HG03139 (cell line): ENCODE data around the gene ATRN.

Experiments used
- ATAC-seq: cut with Tn5 transposase; IDR thresholded peaks from one replicate; pipeline ENCODE4 v1.9.1; 2021; ENCODE audit not compliant: unreplicated experiment

The ATRN gene

DNA sequence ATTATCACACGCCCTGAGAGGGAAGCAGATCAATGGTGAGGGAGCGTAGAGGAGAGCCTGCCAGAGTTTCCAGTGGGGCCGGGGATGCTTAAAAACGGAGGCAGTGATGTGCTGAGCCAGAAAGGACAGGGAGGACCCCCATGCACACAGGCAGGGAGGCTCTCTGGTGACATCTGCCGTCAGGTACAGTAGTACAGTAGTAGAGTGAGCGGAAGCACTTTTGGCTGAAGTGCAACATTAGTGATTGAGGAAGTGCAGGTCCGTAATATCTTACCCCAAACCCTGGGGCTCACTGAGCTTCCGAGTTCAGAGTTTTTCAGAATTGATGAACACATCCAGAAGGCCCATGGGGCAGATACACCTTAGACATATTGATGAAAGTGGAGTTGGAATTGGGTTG, 150.3 kb downstream of the ATRN start:
- no peak for ATAC-seq

DNA sequence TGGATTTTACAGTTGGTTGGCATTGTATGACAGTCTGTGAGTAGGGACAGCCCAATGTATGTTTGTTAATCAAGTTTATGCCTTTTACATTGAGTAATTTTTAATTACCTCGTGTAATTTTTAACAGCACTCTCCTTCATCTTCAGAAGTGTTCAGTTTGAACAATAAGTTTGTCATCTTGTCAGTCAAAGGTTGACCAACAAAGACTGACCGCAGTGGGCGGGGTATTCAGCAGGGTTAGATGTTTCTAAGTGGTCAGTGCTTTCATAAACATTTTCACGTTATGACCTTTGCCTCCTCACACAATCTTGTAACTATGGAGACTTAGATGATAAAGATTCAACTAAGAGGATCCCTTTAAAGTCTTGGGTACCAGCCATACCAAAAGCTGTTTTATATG, 151.6 kb downstream of the ATRN start:
- ATAC-seq = no peak

DNA sequence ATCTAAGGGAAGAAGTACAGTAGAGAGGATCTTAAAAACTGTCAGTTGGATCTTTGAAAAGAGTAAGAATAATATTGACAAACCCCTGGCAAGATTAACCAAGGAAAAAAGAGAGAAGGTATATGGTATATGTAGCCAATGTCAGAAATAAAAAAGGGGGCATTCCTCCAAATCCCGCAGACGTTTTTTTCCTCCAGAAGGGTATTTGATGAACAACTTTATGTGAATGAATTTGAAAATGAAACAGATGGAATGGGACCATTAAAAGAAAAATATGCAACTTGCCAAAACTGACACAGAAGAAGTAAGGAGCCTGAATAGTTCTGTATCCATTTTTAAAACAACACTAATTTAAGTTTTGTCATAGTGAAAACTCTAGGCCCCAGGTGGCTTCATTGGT, 156.7 kb downstream of the ATRN start:
- no peak for ATAC-seq

DNA sequence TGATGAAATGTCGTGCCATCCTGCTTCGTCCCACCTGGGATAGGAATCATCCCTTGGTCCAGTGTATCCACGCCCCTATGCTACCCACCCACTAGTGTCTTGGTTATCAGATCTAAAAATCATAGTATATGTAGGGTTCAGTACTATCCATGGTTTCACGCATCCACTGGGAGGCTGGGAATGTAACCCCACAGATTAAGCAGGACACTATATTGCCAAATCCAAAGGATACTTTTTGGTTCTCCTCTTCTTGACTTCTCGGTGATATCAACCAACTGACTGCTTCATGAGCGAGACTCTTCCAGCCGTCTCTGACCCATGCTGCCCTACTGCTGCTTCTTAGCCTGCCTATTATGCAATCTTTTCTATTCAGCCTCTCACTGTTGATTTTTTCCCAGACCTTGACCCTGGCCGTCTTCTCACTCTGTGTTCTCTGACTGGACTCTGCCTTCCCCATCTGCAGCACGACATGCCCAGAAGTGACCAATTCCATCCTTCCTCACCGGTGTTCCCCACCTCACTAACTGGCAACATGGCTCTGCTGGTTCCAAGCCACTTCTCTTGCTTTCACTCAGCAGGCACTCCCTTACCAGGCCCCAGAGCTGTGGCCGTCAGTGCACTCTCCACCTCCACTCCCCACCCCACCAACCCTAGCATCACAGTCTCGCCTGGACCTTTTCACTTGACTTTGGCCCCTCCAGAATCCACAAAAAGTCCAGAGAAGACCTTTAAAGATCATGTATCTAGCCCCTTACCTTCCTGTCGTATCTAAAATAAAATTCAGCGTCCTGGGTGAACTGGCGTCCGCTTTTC, 157.9 kb downstream of the ATRN start:
- ATAC-seq = no peak

DNA sequence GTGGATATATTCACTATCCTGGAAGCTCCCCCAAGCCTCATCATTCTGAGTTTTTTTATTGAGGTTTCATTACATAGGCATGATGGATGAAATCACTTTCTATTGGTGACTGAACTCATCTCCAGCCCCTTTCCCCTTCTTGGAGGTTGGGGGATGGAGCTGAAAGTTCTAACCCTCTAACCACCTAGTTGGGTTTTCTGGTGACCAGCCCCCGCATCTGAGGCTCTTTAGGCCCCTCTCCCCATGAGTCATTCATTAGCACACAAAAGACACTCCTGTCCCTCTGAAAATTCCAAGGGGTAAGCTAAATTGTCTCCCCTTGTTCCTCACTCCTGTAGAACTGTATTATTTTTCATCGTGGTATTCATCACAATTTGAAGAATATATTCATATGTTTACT, 159.1 kb downstream of the ATRN start:
- no peak for ATAC-seq

DNA sequence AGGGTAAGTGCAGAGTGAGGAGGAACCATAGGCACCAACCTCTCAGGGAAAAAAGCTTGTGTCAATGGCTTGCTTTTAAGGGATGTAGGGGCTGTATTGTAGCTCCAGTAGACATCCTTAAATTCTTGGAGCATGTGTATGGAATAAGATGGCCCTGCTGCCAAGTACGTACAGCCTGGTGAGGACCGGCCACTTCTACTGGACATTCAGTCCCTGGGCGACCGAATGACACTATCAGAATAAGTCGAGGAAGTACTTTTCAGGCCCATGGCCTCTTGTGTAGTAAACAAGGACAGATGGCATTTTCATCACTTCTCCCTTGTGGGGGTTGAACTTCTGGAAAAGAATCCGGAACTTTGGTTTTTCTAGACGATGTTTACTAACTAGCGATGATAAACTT, 159.6 kb downstream of the ATRN start:
- ATAC-seq = no peak

DNA sequence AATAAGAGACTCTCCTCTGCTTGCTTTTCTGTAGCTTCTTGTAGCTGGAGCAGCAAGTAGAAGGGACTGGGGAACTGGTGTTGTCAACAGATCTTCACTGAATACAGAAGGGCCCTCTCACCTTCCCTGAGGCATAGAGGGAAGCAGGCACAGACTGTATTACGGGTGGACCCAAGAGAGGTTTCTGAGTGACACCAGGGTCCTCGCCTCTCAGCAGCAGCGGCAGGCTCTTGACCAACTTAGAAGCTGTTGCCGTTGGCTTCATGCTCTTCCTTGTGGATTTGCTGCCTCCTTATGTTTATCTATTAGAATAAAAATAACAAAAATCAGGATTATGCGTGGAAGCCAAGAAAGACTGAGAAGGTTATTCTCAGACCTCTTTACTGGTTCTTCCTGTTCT, 160.7 kb downstream of the ATRN start:
- ATAC-seq = no peak

DNA sequence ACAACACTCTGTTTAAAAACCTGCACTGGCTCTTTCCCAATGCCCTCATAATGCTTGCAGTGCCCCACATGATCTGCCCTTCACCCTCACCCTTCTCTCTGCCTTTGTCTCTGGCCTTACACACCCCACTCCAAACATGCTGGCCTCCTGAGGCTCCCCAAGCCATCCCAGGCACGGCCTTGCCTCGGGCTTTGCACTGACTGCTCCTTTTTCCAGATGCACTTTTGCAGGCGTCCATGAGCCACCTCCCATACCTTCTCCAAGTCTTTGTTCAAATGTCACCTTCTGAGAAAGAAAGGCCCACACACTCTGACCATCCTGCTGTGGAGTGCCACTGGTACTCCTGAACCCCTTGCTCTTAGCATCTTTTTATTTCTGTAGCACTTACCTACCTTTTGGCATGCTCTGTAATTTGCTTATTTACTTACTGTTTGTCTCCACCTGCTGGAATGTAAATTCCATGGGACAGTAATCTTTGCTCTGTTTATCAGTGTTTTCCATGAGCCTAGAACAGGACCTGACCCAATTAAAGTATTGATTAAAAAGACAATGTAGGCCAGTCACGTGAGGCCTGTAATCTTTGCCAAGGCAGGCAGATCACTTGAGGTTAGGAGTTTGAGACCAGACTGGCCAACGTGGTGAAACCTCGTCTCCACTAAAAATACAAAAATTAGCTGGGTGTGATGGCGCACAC, 161.6 kb downstream of the ATRN start:
- ATAC-seq = no peak

DNA sequence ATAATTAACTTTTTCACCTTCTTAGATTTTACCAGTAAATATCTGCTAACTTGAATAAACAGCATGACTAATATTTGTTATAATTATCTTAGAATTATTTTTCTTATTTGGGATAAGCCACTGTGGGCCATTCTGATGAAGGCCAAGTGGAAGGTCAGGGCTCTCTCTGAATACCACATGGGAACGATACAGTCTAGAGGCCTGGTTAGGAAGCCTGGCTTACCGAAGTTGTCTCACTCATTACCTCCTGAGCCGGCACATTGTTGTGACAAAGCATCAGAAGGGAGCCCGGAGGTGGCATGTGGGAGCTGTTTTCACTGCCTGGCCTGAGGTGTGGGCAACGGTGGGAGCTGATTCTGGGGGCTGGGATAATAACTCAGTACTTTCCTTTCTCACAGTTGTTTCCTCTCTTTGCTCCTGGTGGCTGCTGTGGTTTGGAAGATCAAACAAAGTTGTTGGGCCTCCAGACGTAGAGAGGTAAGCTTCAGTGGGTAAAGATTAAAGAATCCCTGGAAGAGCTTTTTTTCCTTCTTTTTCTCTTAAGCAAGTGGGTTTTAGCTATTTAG, 163.2 kb downstream of the ATRN start:
- no peak for ATAC-seq

DNA sequence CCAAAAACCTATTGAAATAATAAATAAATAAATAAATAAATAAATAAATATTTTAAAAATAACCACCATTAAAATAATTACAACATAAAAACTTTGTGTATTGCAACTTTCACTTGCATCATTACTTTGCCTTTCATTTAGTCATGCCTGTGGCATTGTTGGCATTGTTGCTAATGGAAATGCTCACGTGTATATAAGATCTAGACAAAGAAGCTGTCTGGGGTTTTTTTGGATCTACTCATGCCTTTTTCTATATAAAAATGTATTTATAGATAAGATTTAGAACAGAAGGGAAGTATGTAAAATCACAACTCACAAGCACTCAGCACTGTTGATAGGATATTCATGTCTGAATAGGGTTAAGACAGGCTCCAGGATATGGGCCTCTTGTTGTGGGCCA, 164.5 kb downstream of the ATRN start:
- ATAC-seq = no peak

DNA sequence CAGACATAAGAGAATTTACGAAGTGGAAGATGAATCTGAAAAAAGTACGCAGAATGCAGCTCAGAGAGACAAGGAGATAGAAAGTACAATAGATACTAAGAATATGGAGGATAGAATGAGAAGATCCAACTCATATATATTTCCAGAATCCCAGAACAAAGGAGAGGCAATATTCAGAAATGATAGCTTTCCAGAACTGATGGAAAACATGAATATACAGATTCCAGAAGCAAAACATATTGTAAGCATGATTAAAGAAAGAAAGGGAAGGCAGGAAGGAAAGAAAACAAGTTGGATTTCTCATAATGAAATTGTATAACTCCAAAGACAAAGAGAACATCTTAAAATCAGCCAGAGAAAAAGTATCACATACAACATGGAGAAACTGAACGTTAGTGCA, 169.4 kb downstream of the ATRN start:
- ATAC-seq = no peak

DNA sequence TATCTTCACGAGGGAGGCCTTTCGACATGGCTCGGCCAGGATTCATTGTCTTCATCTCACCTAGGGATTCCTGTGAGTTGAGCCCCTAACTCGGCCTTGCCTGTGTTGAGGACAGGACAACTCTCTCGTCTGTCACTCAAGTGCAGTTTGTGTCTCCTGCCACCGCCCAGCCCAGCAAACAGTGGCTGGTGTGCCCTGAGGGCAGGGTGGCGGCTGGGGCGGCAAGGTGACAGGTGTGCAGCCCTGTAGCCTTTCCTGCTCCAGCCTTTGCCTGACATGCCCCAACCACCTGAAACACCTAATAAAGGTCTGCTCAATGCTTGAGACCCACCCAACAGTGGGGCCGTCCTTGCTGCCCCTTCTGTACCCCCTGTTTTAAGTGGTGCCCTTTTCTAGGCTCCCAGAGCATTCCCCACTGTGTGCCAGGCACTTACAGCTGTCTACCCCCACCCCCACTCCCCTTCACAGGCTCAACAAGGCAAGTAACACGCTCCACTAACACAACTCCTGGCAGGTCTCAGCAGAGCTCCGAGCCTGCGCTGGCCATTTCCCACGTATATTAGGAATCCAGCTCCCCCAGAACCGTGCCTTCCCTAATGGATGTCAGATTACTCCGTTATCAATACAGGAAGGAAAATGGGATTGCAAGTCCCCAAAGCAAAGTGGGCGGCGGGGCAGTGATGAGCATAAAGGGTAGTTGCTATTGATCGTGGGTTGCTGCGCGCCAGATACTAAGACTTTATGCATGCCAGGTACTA, 174.7 kb downstream of the ATRN start:
- no peak for ATAC-seq

DNA sequence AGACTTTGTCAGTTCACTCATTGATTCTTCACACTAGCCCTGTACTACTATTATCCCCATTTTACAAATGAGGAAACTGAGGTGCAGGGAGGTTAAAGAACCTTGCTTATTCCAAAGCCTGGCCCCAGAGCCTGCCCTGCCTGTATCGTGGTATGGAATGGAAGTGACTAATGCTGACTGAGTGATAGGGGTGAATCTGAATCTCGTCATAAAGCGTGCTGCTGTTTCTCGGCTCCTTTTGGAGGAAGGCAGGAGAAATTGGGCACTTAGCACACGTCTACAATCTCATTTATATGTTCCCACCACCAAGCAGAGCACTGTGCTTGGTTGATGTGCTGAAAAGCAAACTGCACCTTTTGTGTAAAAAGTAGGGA, 175.2 kb downstream of the ATRN start:
- ATAC-seq = no peak

DNA sequence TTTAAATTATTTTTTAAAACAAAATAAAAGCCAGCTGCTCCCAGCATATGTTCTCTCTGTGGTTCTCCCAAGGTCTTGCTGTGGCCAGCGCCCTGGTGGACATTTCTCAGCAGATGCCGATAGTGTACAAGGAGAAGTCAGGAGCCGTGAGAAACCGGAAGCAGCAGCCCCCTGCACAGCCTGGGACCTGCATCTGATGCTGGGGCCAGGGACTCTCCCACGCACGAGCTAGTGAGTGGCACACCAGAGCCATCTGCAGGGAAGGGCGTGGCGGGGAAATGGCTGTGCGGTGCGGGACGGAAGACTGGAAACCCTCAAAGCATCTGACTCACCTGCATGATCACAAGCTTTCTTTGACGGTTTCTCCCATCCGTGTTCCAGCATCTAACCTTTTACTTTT, 175.8 kb downstream of the ATRN start:
- ATAC-seq = no peak

DNA sequence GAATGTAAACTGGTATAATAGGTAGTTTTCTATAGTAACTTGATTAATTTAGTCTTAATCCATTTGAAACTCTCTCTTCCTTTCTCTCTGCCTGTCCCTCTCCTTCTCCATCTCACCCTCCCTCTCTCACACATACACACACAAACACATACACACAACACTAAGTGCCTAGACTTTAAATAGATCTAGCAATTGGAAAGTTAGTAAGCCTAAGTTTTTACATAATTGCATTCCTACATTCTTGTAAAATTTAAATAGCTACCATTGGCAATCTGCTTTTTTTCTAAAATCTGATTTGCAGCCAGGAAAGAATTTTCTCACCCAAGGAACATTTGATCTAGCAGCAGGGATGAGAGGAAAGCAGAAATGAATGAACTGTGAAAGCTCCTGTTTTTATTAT, 176.7 kb downstream of the ATRN start:
- ATAC-seq = no peak

DNA sequence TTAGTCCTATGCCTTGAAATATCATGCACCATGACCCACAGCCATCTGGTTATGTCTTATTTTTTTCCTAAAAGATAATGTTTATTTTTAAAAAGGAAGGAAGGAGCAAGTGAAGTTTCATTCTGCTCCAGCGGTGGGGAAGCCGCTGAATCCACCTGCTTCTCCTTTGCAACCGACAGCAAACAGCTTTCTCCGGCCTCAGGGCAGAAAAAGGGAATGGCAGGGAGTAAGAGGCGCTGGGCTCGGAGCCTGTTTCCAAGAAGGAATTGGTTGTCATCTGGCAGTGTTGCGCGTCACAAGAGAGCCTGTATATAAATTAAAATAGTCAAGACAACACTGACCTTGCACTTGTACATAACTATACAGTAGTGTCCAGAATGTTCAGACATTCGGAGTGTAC, 178.1 kb downstream of the ATRN start:
- no peak for ATAC-seq

DNA sequence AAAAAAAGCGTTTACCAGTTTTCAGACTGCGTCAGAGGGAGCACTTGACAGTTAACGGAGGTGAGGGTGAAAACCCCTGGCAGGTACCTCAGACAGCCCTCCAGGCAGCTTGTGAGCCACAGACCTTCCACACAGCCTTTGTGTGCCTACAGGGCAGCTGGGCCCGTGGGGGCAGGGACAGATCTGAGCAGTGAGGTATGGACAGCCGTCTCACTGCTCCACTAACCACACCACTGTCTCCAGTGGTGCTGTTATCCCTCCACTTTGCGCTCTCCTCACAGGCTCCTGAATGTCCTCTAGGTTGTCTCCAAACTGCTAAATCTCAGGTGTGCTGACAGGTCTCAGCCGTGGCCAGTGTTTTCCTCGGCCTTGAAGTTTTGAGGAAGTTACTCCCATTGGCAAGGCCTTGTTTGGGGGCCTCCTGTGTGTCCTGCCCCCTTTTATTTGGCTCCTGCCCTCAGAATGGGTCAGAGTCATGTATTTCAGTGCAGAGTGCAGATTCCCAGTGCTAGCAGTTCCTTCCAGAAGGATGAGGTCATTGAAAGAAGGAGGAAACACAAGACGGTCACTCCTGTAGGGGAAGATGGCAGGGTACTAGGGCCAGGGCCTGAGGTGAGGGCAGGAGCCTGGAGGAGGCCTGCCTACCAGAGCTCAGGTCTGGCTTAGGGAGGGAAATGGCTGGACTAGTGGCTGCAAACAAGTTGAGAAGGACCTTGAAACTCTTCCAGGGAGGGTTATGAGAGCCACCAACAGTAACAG, 180.6 kb downstream of the ATRN start:
- no peak for ATAC-seq

DNA sequence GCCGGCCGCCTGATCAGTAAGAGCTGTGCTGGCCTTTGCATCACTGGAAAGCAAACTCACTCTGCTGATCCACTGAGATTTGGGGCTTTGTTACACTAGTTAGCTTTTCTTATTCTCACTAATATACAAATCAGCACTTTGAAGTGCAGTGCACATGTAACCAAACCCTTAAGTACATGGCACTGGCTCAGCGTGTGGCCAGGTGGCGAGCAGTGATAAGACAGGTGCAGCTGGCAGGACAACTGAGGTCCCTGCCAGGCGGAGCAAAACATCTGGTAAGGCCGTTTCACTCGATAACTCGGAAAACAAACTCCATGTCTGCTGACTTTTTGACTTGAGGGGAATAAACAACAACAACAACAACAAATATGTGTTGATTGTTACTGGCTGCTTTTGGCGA, 181.4 kb downstream of the ATRN start:
- no peak for ATAC-seq

DNA sequence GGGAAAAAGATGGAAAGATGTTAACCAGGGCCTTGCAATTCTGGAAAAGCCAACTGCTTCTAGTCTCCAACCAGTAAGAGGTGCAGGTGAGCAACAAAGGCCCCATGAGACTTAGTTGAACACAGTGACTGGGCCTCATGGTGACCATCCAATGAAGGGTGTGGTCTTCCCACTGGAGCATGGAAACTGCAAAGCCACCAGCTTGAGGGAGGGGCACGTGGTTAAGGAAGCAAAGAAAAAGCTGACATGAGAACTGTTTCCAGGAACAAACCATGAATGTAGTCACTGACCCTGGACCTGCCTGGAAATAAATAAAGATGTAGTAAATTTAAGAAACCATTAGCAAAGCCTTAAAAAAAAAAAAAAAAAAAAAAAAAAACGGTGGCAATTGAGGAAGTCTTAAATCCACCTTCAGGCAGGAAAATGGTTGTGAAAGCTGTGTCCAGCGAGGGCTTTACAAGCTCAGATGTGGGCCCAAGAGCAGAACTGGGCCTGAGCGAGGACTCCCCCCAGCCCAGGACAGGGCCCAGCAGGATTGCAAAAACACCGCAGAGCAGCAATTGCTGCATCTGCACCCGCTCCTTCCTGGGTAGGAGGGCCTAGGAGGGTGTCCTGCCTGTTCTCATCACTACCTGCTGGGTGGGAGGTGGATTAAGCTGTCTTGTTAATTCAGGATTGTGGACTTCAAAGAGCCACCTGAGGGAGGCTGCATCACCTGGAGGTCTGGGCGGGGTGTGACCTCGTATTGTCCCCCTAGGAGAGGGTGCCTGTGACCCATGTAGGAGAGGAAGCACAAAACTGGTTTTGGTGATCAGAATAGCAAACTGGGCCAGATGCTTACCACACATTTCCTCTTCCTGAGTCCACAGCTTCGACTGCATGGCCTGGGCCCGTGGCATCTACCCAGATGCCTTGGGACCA, 182.1 kb downstream of the ATRN start:
- no peak for ATAC-seq

DNA sequence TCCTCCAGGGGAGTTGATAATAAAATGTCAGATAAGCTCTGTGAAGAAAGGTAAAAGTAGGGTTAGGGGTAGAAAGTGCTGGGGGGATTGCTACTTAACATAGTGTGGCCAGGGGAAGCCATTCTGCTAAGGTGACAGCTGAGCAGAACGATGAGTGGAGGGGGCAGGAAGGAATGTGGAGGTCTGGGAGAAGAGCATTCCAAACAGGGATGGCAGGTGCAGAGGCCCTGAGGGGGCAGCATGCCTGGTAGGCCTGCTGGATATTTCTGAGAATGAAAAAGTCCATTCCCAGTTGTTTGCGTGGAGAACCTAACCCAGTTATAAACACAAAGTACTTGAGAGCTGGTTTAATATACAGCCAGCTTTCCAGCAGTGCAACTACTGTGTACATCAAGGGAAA, 183.1 kb downstream of the ATRN start:
- no peak for ATAC-seq
